Measurements from ENCODE around the gene GNAI3.

GNAI3 gene

DNA sequence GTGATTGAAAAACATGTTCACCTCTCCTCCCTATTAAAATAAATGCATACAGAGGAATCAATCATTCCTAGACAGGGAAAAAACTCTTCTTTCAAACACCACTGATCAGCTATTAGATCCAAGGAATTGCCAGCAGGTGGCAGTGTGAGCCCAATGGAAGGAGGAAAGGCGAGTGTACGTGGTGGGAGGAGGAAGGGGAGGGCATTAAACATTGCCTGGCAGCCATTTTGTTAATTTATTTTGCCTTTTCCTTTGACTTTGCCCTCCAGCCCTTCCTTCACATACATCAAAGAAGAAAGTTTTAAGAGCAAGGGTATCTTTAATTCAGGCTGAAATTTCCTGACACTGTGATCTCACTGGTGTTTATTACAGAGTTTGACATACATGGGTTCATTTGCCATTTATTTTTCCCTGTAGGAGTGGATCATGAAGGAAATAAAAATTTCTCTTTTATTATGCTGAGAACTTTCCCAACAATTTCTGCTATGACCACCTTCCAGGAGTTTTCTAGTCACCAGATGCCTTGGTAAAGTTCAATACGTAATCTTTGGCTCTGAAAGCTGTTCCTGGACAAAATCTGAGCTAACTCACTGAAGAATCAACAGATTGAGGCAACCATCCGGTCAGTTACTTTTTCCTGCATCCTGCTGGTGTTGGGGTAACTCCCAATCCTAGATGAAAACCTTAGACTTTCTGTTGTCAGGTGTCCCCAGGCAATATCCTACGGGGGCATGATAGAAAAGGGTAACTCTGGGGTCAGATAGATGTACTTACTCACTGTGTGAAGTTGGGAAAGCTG, 1.9 kb upstream of the GNAI3 start:
- peak; percentile 88 for DNase-seq (ENCODE audit: low spot score)

DNA sequence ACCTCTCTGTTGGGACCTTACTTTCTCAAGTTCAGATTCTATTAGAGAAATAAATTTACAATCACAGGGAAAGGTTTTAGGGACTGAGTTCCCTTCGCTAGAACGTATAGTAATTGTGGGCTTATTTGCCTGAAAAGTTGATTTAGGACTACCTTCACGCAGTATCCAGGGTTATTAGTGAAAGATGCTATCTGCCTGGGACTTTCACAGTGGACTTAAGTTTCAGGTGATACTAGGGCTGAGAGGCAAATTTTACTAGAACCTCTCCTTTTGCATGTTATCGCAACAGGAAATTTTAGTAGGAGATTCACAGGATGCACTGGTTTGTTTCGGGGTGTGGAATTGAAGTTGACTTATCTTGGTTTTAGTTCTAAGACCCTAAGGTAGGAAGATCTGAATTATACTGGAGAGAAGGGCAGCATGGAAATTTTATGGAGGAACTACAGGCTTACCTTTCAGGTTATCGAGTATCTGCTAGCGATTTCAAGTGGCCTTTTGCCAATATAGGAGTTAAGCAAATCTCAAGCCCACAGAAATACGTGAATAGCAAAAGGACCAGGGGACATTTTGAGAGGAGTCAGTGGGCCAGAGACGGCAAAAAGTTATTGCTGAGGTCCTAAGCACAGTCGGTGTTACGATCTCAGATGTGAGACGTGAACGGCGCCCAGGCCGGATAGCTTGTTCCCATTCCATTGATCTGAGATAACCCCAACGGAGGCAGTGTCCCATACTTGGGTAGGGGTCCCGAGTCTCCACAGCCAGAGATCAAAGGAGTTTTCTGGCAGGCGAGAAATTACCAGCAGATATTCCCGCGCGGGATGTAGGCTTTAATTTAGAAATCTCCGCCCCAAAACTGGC, 723 bp upstream of the GNAI3 start:
- DNase-seq (ENCODE audit: low spot score) = no peak

DNA sequence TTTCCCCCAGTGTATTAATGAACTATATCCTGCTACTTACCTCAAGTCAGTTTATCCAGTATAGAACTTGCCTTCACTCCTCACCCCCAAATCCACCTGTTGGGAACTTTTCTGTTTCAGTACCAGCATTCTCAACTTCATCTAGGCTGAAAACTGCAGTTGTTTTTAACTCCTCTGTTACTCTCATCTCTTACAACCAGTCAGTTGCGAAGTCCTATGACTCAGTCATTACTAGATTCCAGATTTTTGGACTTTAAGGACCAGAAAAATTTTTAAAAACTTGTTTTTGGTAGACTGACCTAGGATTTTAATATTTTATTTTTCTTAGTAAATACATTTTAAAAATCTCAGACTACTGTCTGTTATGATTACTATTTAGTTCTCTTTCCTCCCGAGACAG, 8.1 kb downstream of the GNAI3 start:
- DNase-seq (ENCODE audit: low spot score) = no peak

DNA sequence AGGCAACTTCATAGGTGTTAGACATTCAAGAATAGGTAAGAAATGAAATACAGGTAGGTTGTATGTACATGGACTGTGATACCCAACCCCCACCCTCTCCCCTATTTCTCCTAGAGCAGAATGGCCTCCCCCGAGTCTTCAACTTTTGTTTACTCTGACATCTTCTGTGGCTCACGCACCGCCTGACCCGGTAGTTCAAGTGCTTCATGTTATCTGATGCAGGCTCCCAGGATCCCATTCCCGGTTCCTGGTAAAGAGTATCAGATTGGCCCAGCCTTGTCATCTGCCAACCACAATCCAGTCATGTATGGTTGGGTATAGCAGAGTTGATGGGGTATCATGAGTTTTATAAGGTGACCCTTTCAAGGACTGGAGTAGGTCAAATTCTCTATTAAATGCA, 9.1 kb downstream of the GNAI3 start:
- DNase-seq (ENCODE audit: low spot score) = no peak

DNA sequence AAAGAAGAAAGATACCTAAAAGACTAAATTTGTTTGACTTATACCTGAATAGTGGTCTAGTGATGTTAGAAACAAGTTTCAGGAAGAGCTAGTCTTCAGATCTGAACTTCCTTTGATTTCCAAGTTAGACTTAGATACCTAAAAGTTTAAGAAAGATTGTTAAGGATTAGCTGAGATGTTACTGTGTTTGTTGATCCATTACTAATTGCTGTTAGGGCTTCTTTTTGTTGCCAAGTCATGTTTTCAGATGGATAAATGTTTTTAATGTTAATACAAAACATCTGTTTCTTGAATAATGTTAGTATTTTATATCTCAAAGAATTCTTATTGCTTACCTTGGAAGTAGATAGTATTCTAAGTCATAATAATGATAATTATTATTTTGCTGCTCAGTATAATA, 11.6 kb downstream of the GNAI3 start:
- no peak for DNase-seq (ENCODE audit: low spot score)

DNA sequence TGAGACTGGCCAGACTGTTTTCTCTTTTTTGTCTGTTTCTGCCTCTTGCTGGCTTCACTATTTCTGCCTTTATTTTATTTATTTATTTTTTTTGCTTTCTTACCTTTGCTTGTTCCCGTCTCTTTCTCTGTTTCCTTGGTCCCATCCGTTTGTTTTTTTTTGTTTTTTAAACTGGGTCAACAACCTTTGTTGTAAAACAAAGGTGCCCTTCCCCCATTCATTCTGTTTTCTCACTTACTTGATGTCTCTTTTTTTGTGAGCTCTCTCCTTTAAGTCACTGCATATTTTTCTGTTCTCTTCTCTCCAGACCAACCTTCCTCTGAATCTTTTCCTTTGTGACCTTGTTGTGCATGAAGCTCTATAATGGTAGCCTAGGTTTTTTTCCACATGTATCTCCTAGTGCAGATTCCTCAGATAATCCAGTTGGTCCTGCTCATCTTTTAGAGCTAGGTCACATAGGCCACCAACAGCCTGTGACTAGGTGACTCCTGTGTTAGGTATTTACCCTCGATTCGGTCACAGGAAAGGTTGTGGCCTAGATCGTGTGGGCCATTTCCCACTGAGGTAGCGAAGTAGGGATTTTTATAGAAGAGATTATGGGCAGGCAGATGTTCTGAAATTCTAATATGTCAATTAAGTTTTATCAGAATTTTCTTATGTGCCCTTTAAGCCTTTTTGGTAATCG, 15.9 kb downstream of the GNAI3 start:
- DNase-seq (ENCODE audit: low spot score) = no peak

DNA sequence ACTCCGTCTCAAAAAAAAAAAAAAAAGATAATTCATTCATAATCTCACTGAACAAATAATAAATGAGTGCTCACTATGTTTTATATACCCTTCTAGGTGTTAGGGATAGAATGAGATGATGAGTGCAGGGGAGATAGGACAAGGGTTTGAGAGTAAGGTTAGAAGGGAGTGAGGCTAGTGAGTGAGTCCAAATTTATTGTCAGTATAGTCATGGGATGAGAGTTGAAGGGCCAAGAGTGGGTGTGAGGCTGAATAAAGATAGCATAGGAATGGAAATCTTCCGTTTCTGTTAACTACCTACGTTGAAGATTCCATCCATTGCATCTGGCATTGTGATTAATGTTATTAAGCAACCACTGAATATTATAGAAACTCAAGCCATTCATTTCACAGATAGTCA, 16.8 kb downstream of the GNAI3 start:
- DNase-seq (ENCODE audit: low spot score) = no peak

DNA sequence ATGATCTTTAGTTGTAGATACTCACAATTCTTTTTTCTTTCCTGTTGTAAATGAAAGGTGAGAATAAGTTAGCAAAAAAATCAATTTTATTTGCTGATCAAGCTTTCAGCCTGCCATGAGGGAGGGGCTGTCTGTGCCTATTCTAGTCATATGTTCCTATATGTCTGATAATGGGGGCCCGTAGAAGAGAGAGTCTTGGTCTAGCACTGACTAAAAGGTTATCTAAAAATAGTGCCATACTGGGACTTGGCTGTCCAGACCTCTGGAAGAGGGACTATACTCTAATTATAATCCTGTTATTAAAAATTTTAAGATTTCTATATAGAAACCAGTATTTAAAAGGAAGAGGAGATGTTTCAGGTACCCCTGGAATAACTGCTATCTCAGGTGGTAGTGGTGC, 18.6 kb downstream of the GNAI3 start:
- DNase-seq (ENCODE audit: low spot score) = no peak

DNA sequence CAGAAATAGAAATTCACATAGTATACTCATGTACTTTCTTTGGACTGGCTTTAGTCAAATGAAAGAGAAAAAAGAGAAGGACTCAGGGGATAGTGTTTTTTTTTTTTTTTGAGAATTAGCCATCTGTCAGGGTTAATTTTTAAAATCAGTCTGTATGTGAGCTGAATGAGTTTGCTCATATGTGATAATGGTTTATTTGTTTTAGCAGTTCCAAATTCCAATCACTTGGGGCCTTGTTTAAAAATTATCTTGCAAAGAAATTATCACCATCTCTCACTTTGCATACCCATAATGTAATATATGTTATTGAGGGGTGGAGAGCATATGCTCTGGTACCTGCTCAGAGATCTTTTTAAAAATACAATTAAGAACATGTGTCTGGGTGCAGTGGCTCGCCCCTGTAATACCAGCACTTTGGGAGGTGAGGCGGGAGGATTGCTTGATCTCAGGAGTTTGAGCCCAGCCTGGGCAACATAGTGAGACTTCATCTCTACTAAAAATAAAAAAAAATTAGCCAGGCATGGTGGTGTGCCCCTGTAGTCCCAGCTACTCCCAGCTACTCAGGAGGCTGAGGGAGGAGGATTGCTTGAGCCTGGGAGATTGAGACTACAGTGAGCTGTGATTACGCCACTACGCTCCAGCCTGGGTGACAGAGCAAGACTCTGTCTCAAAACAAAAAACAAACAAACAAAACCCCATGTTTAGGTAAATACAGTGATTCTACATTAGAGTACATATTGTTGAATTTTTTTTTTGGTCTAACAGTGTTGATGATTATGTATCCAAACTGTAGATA, 19.7 kb downstream of the GNAI3 start:
- no peak for DNase-seq (ENCODE audit: low spot score)

DNA sequence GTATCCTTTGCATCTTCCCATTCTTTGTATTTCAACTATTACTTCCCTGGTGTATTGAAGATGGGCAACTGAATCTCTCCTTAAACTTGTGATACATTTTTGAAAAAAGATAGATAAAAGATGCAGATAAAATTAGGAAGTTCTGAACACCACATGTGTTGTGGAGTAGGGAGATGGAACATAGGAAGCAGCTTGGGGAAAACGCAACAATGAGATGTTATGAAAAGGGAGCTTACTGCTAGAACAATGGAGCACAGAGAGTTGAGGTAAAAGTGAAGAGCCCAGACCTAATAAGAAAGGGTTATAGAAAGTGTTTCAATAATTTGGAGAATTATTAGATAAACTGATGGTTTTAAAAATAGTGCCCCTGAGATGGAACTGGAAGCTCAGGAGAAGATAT, 20.9 kb downstream of the GNAI3 start:
- no peak for DNase-seq (ENCODE audit: low spot score)

DNA sequence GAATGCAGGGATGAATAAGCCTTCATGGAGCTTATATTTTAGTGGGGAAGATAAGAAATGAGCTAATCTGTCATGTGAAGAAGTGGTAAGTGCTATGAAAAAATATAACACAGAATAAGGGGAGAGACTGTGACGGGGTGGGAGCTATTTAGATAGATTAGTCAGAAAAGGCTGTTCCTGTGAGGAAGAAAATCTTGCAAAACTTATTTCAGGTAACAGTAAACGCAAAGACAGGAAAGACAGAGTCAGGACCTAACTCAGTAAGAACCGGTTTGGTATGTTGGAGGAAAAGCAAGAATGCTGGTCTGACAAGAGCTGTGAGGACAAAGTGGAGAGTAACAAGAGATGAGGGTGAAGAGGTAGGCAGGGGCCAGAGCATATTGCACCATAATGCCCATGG, 22.0 kb downstream of the GNAI3 start:
- DNase-seq (ENCODE audit: low spot score) = no peak

DNA sequence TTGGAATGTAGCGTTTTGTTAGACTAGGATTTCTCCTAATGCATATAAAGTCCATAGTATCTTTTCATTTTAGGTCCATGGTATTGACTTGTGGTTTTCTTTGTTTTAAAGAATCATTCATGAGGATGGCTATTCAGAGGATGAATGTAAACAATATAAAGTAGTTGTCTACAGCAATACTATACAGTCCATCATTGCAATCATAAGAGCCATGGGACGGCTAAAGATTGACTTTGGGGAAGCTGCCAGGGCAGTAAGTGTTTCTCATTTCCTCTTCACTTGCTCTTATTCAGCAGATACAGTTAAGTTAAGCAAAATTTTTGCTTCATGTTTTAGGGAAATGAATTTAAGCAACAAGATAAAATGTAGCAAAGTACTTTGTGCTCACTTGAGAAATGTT, 25.4 kb downstream of the GNAI3 start:
- DNase-seq (ENCODE audit: low spot score) = no peak

DNA sequence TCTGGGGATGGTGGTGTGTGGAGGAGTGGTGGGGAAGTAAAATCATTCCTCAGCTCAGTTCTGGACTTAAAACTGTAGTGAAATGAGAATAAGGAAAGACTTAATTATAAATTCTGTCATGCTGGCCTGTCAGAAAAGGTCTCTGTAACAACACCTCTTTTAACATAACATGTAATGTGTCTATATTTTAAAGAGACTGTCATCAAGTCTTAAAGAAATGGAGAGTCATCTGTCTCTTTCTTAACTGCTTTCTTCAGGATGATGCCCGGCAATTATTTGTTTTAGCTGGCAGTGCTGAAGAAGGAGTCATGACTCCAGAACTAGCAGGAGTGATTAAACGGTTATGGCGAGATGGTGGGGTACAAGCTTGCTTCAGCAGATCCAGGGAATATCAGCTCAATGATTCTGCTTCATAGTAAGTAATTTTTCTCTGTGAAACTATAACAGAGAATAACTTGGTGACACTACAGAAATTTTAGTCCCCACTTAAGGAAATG, 30.6 kb downstream of the GNAI3 start:
- no peak for DNase-seq (ENCODE audit: low spot score)

DNA sequence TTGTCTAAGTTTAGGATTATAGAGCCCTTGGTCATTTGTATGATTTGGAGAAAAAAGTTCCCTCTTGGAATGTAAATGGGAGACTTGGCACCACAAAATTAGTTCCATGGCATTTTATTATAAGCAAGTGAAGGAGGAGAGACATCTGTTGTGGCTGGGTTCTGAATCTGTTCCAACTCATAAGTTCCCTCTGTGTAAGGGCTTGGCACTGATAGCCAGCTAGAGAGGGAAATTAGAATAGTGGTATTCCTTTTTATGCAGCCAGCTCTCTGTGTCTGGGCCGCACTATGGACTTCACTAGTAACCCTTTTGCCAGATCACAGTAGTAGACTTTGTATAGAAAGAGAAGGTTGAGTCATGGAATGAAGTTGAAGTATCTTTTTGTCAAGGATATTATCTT, 31.1 kb downstream of the GNAI3 start:
- no peak for DNase-seq (ENCODE audit: low spot score)

DNA sequence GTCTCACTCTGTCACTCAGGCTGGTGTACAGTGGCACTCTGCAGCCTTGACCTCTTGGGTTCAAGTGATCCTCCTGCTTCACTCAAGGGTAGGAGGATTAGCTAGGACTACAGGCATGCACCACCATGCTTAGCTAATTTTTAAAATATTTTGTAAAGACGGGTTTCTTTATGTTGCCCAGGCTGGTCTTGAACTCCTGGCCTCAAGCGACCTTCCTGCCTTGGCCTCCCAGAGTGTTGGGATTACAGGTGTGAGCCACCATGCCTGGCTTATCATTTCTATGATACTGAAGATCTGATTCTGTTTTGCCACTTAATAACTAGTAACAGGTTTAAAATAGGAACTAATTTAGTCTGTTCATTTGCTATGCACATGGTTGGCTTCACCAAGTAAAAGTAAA, 33.6 kb downstream of the GNAI3 start:
- no peak for DNase-seq (ENCODE audit: low spot score)

DNA sequence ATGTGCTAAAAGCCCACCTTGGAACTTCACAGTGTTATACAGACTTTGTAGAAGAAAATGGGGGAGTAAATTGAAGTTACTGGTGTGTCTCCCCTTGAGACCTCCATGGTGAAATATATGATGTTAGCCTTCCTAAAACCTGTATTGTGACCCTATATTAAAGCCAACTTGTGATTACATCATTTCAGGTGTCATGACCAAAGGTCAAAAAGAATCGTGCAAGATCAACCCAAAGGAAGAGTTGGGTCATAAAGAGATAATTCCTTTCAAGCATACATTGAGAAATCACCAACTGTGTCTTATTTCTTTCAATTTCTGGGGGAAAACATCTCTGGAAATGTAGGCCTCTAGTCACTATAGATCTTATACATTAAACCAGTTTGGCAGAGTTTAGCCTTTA, 36.4 kb downstream of the GNAI3 start:
- DNase-seq (ENCODE audit: low spot score) = no peak

DNA sequence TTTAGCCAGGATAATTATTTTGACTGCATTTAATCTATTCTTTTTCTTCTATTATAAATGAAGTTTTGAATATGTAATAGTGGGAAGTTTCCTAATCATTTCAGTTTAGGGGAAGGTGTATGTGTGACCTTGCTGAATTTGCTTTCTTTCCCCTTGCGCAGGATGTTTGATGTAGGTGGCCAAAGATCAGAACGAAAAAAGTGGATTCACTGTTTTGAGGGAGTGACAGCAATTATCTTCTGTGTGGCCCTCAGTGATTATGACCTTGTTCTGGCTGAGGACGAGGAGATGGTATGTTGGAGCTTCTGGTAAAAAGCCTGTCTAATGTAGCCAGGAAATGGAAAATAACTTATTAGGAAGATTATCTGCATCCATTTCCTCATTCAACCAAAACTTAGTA, 37.6 kb downstream of the GNAI3 start:
- DNase-seq (ENCODE audit: low spot score) = no peak

DNA sequence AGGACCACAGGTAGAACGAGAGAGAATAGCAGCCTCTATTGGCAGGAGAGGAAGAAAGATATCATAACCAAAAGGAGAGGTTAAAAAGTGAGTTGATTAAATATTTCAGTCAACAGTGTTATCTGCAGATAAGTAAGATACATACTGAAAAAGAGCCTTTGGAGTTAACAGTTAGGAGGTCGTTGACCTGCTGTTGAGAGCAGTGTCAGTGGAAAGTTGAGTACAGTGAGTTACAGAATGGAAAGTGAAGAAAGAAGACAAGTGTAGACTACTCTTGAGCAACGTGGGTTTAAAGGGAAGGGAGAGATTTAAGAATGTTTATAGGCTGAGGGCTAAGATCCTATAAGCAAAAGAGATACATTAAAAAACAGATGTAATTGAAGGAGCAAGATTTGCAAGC, 40.8 kb downstream of the GNAI3 start:
- no peak for DNase-seq (ENCODE audit: low spot score)

DNA sequence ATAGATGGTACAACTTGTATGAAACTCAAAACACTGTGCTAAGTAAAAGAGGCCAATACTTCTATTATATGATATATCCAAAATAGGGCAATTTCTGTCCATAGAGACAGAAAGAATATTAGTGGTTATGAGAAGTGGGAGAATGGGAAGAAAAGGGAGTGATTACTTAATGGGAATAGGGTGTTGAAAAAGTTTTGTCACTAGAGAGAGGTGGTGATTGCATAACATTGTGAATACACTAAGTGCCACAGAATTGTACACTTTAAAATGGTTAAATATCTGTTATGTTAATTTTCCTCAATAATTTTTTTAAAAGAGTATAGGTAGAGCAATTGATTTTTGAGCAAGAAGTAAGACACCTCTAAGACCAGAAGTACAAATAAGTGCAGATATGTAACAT, 41.3 kb downstream of the GNAI3 start:
- DNase-seq (ENCODE audit: low spot score) = no peak

DNA sequence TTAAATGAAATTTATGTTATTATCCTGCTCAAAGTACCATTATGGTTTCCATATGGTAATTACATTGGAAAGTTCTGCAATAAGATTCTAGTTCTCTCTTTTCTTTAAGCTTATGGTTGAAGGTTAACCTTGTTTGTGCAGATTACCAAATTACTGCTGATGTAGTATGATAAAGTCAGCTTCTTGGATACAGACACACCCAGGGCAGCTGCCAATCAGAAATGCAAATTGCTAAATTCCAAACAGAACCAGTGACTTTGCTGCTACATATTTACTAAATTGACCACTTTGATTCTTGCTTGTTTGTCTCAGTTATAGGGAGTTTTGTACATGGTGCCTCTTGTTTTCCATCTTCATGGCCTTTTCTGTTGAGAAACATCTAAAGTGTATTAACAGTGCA, 44.5 kb downstream of the GNAI3 start:
- DNase-seq (ENCODE audit: low spot score) = no peak

DNA sequence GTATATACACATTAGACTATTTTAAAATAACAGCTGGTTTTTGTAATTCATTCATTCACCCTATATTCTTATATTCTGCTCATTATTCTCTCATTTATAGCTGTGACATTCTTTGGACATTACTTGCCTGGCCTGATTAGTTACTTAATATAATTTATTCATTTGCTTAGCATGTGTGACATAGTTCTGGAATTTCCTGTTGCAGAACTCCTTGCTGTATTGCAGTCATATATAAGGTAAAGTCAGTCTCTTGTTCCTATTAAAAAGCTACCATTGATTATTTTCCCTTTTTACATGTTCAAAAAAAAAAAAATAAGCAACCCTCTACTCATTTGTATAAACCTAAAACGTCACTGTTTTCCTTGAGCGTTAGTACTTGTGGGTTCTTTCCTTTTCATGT, 47.1 kb downstream of the GNAI3 start:
- DNase-seq (ENCODE audit: low spot score) = no peak

DNA sequence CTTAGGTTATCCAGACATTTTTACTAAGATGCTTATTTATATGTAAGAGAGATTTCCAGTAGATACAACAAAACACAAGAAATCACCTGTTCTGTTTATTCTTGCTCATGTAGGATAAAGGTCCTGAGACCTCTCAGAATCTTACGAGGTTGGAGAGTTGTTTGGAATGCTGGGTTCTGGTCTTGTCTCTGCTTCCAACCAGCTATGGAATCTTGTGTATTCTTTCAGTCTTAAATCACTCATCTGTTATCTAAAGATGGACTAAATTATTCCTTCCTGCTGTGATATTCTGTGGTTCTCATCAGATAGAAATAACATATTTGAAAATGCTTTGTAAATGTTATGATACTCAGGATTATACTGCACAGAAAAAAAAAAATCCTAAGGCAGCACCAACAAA, 49.7 kb downstream of the GNAI3 start:
- no peak for DNase-seq (ENCODE audit: low spot score)
